Measurements from ENCODE around the gene TLR4.
A peak's percentile ranks its signal among the peaks of the same experiment; 100 is the strongest.

TLR4 gene

DNA sequence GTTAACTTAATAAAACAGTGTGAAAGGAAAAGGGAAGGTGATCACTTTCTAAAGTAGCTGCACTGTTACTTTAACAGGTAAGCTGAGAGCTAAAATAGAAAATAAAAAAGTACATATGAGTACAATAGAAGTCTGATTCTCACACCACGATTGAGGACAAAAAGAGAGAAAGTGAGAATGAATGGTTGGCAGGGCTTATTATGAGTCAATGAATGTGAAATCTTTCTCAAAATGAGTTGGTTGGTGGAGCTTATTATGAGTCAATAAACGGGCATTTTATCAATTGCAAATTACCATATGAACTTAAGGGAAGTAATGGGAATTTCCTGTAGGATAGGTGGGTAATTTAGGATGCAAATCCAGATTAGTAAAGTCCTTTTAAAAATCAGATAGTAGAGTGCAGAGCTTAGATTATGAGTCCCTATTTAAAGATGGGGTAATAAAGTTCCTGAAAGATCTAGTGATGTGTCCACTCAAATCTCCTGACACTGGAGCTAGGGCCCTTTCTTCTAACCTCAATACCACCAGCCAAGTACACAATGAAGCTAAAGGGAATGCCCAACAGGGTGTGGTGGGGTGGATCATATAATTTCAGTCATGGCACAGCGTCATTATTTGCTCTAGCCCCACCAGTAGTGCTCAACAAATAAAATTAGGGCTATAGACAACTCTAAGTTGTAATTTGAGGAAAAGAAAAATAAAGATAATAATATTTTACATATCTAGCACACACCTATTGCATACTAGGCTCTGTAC, 21.1 kb upstream of the TLR4 start:
- Histone ChIP-seq H3K27me3 (replicated peaks; ENCODE audit: control insufficient read depth, insufficient read depth, low read length) (no peaks in the 10 kb centered on the region), H3K36me3 (ENCODE audit: control insufficient read depth, insufficient read depth, low read length) (no peaks in the 10 kb centered on the region), H3K4me3 (replicated peaks; ENCODE audit: low read depth, low read length) (no peak overlapping the region)
- DNase-seq (ENCODE audit: extremely low read depth, insufficient read length): peak; percentile 51
- TF ChIP-seq, protein P1, sequence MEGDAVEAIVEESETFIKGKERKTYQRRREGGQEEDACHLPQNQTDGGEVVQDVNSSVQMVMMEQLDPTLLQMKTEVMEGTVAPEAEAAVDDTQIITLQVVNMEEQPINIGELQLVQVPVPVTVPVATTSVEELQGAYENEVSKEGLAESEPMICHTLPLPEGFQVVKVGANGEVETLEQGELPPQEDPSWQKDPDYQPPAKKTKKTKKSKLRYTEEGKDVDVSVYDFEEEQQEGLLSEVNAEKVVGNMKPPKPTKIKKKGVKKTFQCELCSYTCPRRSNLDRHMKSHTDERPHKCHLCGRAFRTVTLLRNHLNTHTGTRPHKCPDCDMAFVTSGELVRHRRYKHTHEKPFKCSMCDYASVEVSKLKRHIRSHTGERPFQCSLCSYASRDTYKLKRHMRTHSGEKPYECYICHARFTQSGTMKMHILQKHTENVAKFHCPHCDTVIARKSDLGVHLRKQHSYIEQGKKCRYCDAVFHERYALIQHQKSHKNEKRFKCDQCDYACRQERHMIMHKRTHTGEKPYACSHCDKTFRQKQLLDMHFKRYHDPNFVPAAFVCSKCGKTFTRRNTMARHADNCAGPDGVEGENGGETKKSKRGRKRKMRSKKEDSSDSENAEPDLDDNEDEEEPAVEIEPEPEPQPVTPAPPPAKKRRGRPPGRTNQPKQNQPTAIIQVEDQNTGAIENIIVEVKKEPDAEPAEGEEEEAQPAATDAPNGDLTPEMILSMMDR (IDR thresholded peaks at IDR 0.05; ENCODE audit: insufficient read depth, low read length, poor library complexity, severe bottlenecking): no peak

GRCh38 chr9:117687532-117687931, 16.7 kb upstream of the TLR4 start:
- DNase-seq (ENCODE audit: extremely low read depth, insufficient read length): no peak
- Histone ChIP-seq H3K4me3 (replicated peaks; ENCODE audit: low read depth, low read length) (no peak overlapping the region), H3K27me3 (replicated peaks; ENCODE audit: control insufficient read depth, insufficient read depth, low read length) (no peaks in the 10 kb centered on the region), H3K36me3 (ENCODE audit: control insufficient read depth, insufficient read depth, low read length) (no peaks in the 10 kb centered on the region)
- TF ChIP-seq, protein P1 (IDR thresholded peaks at IDR 0.05; ENCODE audit: insufficient read depth, low read length, poor library complexity, severe bottlenecking): no peak

DNA sequence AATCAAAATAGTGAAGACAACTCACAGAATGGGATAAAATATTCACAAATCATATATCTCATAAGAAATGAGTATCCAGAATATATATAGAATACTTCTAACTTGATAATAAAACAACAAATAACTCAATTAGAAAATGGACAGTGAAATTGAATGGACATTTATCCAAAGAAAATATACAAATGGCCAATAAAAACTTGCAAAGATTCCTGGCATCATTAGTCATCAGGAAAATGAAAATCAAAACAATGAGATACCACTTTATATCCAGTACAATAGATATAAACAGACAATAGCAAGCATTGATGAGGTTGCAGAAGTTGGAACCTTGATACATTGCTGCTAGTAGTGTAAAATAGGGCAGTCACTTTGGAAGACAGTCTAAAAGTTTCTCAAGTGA, 12.8 kb upstream of the TLR4 start:
- Histone ChIP-seq H3K27me3 (replicated peaks; ENCODE audit: control insufficient read depth, insufficient read depth, low read length) (no peaks in the 10 kb centered on the region), H3K4me3 (replicated peaks; ENCODE audit: low read depth, low read length) (no peak overlapping the region), H3K36me3 (ENCODE audit: control insufficient read depth, insufficient read depth, low read length) (no peaks in the 10 kb centered on the region)
- DNase-seq (ENCODE audit: extremely low read depth, insufficient read length): no peak
- TF ChIP-seq, protein P1 (IDR thresholded peaks at IDR 0.05; ENCODE audit: insufficient read depth, low read length, poor library complexity, severe bottlenecking): no peak

DNA sequence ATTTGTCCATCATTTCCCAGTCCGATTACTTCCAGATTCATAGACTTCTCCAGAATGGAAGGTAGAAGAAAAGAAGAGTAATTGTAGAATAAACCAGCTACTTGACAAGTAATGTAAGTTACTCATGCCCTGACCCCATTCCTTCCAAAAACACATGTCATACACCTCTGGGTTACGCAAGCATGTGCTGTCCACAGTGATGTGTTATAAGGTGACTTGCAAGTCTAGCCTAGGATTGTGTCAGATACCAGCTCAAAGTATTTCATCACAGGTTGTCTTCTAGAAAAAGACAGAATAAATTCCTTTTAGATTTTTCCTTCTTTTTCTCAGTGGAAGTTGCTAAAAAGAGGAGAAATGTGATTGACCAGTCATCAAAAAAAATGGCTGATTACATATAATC, 8.0 kb upstream of the TLR4 start:
- Histone ChIP-seq H3K27me3 (replicated peaks; ENCODE audit: control insufficient read depth, insufficient read depth, low read length) (no peaks in the 10 kb centered on the region), H3K36me3 (ENCODE audit: control insufficient read depth, insufficient read depth, low read length) (no peaks in the 10 kb centered on the region), H3K4me3 (replicated peaks; ENCODE audit: low read depth, low read length) (no peak overlapping the region)
- no peak for DNase-seq (ENCODE audit: extremely low read depth, insufficient read length)
- TF ChIP-seq, protein P1 (IDR thresholded peaks at IDR 0.05; ENCODE audit: insufficient read depth, low read length, poor library complexity, severe bottlenecking): no peak

- no peaks in the 10 kb centered on the region for H3K36me3 ChIP-seq (ENCODE audit: control insufficient read depth, insufficient read depth, low read length)
- H3K27me3 ChIP-seq (replicated peaks; ENCODE audit: control insufficient read depth, insufficient read depth, low read length): no peaks in the 10 kb centered on the region
- no peak for DNase-seq (ENCODE audit: extremely low read depth, insufficient read length)
- TF ChIP-seq, protein P1 (IDR thresholded peaks at IDR 0.05; ENCODE audit: insufficient read depth, low read length, poor library complexity, severe bottlenecking): no peak
- H3K4me3 ChIP-seq (replicated peaks; ENCODE audit: low read depth, low read length): no peak overlapping the region
Observed at GRCh38 chr9:117697046-117697445, 7.2 kb upstream of the TLR4 start.

GRCh38 chr9:117703537-117703936, 666 bp upstream of the TLR4 start:
- TF ChIP-seq, protein P1 (IDR thresholded peaks at IDR 0.05; ENCODE audit: insufficient read depth, low read length, poor library complexity, severe bottlenecking): no peak
- Histone ChIP-seq H3K4me3 (replicated peaks; ENCODE audit: low read depth, low read length) (no peak overlapping the region), H3K36me3 (ENCODE audit: control insufficient read depth, insufficient read depth, low read length) (no peaks in the 10 kb centered on the region), H3K27me3 (replicated peaks; ENCODE audit: control insufficient read depth, insufficient read depth, low read length) (no peaks in the 10 kb centered on the region)
- no peak for DNase-seq (ENCODE audit: extremely low read depth, insufficient read length)
